ENCODE results near the gene SPACA4. TPM values are rescaled to one million over a fixed set of nuclear protein-coding genes. Genes with fewer than 3 reads are reported as not detected.

Gene SPACA4
- polyA plus RNA-seq, 3 donors = not detected

GRCh38 chr19:48617146-48617937, 10.8 kb downstream of the SPACA4 start:
- peak overlapping the region in 1 of 3 experiments; percentile 93 for H3K4me3 ChIP-seq (replicated peaks in 1 of 3; ENCODE audit: low read depth in 2 of 3, low read length in 3 of 3)
- peak overlapping the region; percentile 40 to 98 (median 96) for H3K27ac Mint-ChIP-seq
- H4K20me1 ChIP-seq (ENCODE audit: insufficient read depth, low read length) = peaks cover 41% of the 10 kb centered on the region
- peak overlapping the region; percentile 93 for H3K9ac ChIP-seq (ENCODE audit: insufficient read depth, low read length, poor library complexity, severe bottlenecking)
- peak overlapping the region; percentile 96 for H3K4me2 ChIP-seq (replicated peaks; ENCODE audit: extremely low read depth, low read length, poor library complexity, severe bottlenecking)
- H3K27ac ChIP-seq (ENCODE audit: low read depth in 1 of 2, low read length in 2 of 2) = peak overlapping the region; percentile 22 to 82
- H3K27me3 Mint-ChIP-seq (ENCODE audit: low read depth in 3 of 3) = peaks cover 0 to 2% (median 0%) of the 10 kb centered on the region in 3 donors
- no peak overlapping the region for H2AFZ ChIP-seq (ENCODE audit: insufficient read depth, low read depth, low read length, poor library complexity, severe bottlenecking)
- TF ChIP-seq CTCF (IDR thresholded peaks at IDR 0.05) = no peak
- H3K9me3 Mint-ChIP-seq = peaks cover 0 to 3% (median 0%) of the 10 kb centered on the region in 7 donors
- WGBS (ENCODE audit: insufficient coverage) = 89% methylated on average over 7 of the region's 18 CpGs
- peaks cover 43% of the 10 kb centered on the region for H3K4me1 Mint-ChIP-seq
- peaks cover 27 to 33% of the 10 kb centered on the region in 2 donors for H3K36me3 Mint-ChIP-seq
- H3K36me3 ChIP-seq (replicated peaks in 1 of 2; ENCODE audit: control insufficient read depth in 1 of 2, insufficient read depth in 2 of 2, low read length in 2 of 2) = peaks cover 30 to 31% of the 10 kb centered on the region in 2 donors
- H3K27me3 ChIP-seq (ENCODE audit: control insufficient read depth in 2 of 2, insufficient read depth in 2 of 2, low read length in 2 of 2) = no peaks in the 10 kb centered on the region
- no peak for DNase-seq
- H3K9me3 ChIP-seq (replicated peaks in 1 of 2; ENCODE audit: control insufficient read depth in 1 of 2, insufficient read depth in 1 of 2, low read length in 2 of 2) = no peaks in the 10 kb centered on the region
- peak overlapping the region; percentile 94 to 97 for H3K4me3 Mint-ChIP-seq
- intact Hi-C loops (cut with micrococcal nuclease) = no loop called here
- H3K4me1 ChIP-seq (ENCODE audit: control insufficient read depth in 1 of 2, insufficient read depth in 2 of 2, low read length in 2 of 2) = peaks cover 47 to 52% of the 10 kb centered on the region in 2 donors
- peaks cover 46% of the 10 kb centered on the region for H3K79me2 ChIP-seq (ENCODE audit: insufficient read depth, low read length)

GRCh38 chr19:48618278-48618915, 11.9 kb downstream of the SPACA4 start:
- H3K4me3 Mint-ChIP-seq = peak overlapping the region; percentile 94 to 97
- Histone ChIP-seq H3K4me1 (ENCODE audit: control insufficient read depth in 1 of 2, insufficient read depth in 2 of 2, low read length in 2 of 2) (peaks cover 58 to 63% of the 10 kb centered on the region in 2 donors), H3K79me2 (ENCODE audit: insufficient read depth, low read length) (peaks cover 49% of the 10 kb centered on the region), H3K27ac (ENCODE audit: low read depth in 1 of 2, low read length in 2 of 2) (peak overlapping the region; percentile 82 to 93), H3K9me3 (replicated peaks in 1 of 2; ENCODE audit: control insufficient read depth in 1 of 2, insufficient read depth in 1 of 2, low read length in 2 of 2) (no peaks in the 10 kb centered on the region), H2AFZ (ENCODE audit: insufficient read depth, low read depth, low read length, poor library complexity, severe bottlenecking) (peak overlapping the region; percentile 86), H3K27me3 (ENCODE audit: control insufficient read depth in 2 of 2, insufficient read depth in 2 of 2, low read length in 2 of 2) (no peaks in the 10 kb centered on the region), H3K9ac (ENCODE audit: insufficient read depth, low read length, poor library complexity, severe bottlenecking) (peak overlapping the region; percentile 93), H3K4me2 (replicated peaks; ENCODE audit: extremely low read depth, low read length, poor library complexity, severe bottlenecking) (peak overlapping the region; percentile 96), H3K36me3 (replicated peaks in 1 of 2; ENCODE audit: control insufficient read depth in 1 of 2, insufficient read depth in 2 of 2, low read length in 2 of 2) (peaks cover 30 to 31% of the 10 kb centered on the region in 2 donors), H3K4me3 (replicated peaks in 1 of 3; ENCODE audit: low read depth in 2 of 3, low read length in 3 of 3) (peak overlapping the region; percentile 93 to 99 (median 96)), H4K20me1 (ENCODE audit: insufficient read depth, low read length) (peaks cover 41% of the 10 kb centered on the region)
- peaks cover 0 to 2% (median 0%) of the 10 kb centered on the region in 3 donors for H3K27me3 Mint-ChIP-seq (ENCODE audit: low read depth in 3 of 3)
- WGBS (ENCODE audit: insufficient coverage) = 2% methylated on average over 18 of the region's 18 CpGs
- H3K9me3 Mint-ChIP-seq = peaks cover 0 to 3% (median 0%) of the 10 kb centered on the region in 7 donors
- H3K4me1 Mint-ChIP-seq = peaks cover 51% of the 10 kb centered on the region
- H3K27ac Mint-ChIP-seq = peak overlapping the region; percentile 95 to 99 (median 98)
- peaks cover 29 to 33% of the 10 kb centered on the region in 2 donors for H3K36me3 Mint-ChIP-seq
- TF ChIP-seq CTCF (IDR thresholded peaks at IDR 0.05) = no peak
- DNase-seq = no peak
- intact Hi-C loops (cut with micrococcal nuclease) = loop anchor here (2.0 kb wide), 1 partner anchor 16 kb away; no protein-coding TSS in a partner anchor
